B cell (primary cell): Measurements from ENCODE around the gene MAPKAP1. TPM values are rescaled to one million over a fixed set of nuclear protein-coding genes. Genes with fewer than 3 reads are reported as not detected.

ENCODE experiments used
- ATAC-seq: fragments of 200-7000 bp; cut with Tn5 transposase; one replicate; pipeline ENCODE4 v1.10.0; 2021; ENCODE audit warnings: low read depth, mild to moderate bottlenecking, moderate number of reproducible peaks, moderate library complexity
- CTCF ChIA-PET: fragments of 350-600 bp; sonication (Branson Sonifier 250); formaldehyde crosslinking; loops from one replicate; lab custom pipeline; 2021; ENCODE audit warnings: antibody characterized with exemption, inconsistent platforms; lab: Charles Lee
- POLR2A ChIA-PET: fragments of 350-600 bp; sonication (Branson Sonifier 250); formaldehyde crosslinking; loops from one replicate; lab custom pipeline; 2021; ENCODE audit warnings: antibody characterized with exemption; lab: Charles Lee
- DNase-seq: peaks from one replicate; pipeline ENCODE4 v3.0.0; 2013
- H2AFZ ChIP-seq: 2 replicates; pipeline ENCODE4 v1.6.1; 2012; ENCODE audit warnings: mild to moderate bottlenecking, low read depth, low read length; ENCODE audit not compliant: insufficient read depth, poor library complexity, severe bottlenecking
- H3K27ac ChIP-seq, 2 donors: 1 replicate in 1 of 2; 2 replicates in 1 of 2; pipeline ENCODE4 v1.5.1; 2012 to 2013; ENCODE audit warnings: low read length in 2 of 2, mild to moderate bottlenecking in 2 of 2, moderate library complexity in 1 of 2
- H3K27me3 ChIP-seq, 4 experiments: fragments of 200-600 bp in 1 of 4; sonication (generic) in 1 of 4; replicated peaks in 1 of 4; 1 replicate in 2 of 4; 2 replicates in 2 of 4; pipeline versions ENCODE4 v1.6.1 to v1.7.0; 2013 to 2016; ENCODE audit warnings: low read length in 3 of 4, mild to moderate bottlenecking in 2 of 4, mixed read lengths in 1 of 4, moderate library complexity in 1 of 4; ENCODE audit not compliant: insufficient read depth in 4 of 4, control insufficient read depth in 3 of 4; ENCODE audit errors: control extremely low read depth in 1 of 4
- H3K36me3 ChIP-seq, 2 experiments: replicated peaks in 1 of 2; 1 replicate in 1 of 2; 2 replicates in 1 of 2; pipeline versions ENCODE4 v1.6.1 to v1.7.1; 2013; ENCODE audit warnings: low read length in 1 of 2; ENCODE audit not compliant: insufficient read depth in 2 of 2, control insufficient read depth in 1 of 2; ENCODE audit errors: control extremely low read depth in 1 of 2, extremely low read depth in 1 of 2
- H3K4me1 ChIP-seq, 2 donors: fragments of 200-600 bp in 1 of 2; sonication (generic) in 1 of 2; 1 replicate in 1 of 2; 2 replicates in 1 of 2; pipeline versions ENCODE4 v1.5.1 to v1.6.1; 2013 to 2017; ENCODE audit warnings: low read length in 2 of 2; ENCODE audit not compliant: control insufficient read depth in 2 of 2, insufficient read depth in 2 of 2
- H3K4me2 ChIP-seq: replicated peaks from 2 replicates; pipeline ENCODE3; 2012; ENCODE audit warnings: mild to moderate bottlenecking, low read depth, low read length; ENCODE audit not compliant: poor library complexity, severe bottlenecking
- H3K4me3 ChIP-seq, 5 experiments: fragments of 200-600 bp in 1 of 5; sonication (generic) in 1 of 5; 1 replicate in 3 of 5; 2 replicates in 2 of 5; pipeline versions ENCODE4 v1.5.1 to v1.7.0; 2011 to 2016; ENCODE audit warnings: low read length in 4 of 5, mild to moderate bottlenecking in 4 of 5, low read depth in 2 of 5, control low read depth in 1 of 5, moderate library complexity in 1 of 5; ENCODE audit not compliant: insufficient read depth in 1 of 5; ENCODE audit errors: control extremely low read depth in 1 of 5, extremely low read depth in 1 of 5
- H3K79me2 ChIP-seq: fragments of 200-600 bp; sonication (generic); one replicate; pipeline ENCODE4 v1.6.0; 2016; ENCODE audit warnings: low read length; ENCODE audit not compliant: control insufficient read depth, insufficient read depth
- H3K9ac ChIP-seq: fragments of 200-600 bp; sonication (generic); 2 replicates; pipeline ENCODE4 v1.6.1; 2017; ENCODE audit warnings: mild to moderate bottlenecking, low read length, moderate library complexity
- H3K9me3 ChIP-seq, 3 donors: one replicate each; pipeline versions ENCODE4 v1.6.1 to v1.7.1; 2013; ENCODE audit warnings: low read length in 2 of 3; ENCODE audit not compliant: control insufficient read depth in 2 of 3, insufficient read depth in 1 of 3; ENCODE audit errors: control extremely low read depth in 1 of 3
- H4K20me1 ChIP-seq: 2 replicates; pipeline ENCODE4 v1.6.0; 2012; ENCODE audit warnings: mild to moderate bottlenecking, low read length; ENCODE audit not compliant: insufficient read depth, control insufficient read depth, poor library complexity, severe bottlenecking
- H3K27ac Mint-ChIP-seq: one replicate; pipeline ENCODE4 v1.8.0; 2021; ENCODE audit warnings: mixed read lengths
- H3K27me3 Mint-ChIP-seq: one replicate; pipeline ENCODE4 v1.8.0; 2021; ENCODE audit warnings: mixed read lengths
- H3K4me1 Mint-ChIP-seq: one replicate; pipeline ENCODE4 v1.8.0; 2021; ENCODE audit warnings: mixed read lengths
- H3K4me3 Mint-ChIP-seq: one replicate; pipeline ENCODE4 v1.8.0; 2021; ENCODE audit warnings: mixed read lengths
- H3K9me3 Mint-ChIP-seq: one replicate; pipeline ENCODE4 v1.8.0; 2022; ENCODE audit warnings: mixed read lengths; ENCODE audit not compliant: insufficient read depth
- CTCF ChIP-seq: fragments of 200-600 bp; IDR thresholded peaks from one replicate; pipeline ENCODE4 v1.8.0; 2022; ENCODE audit warnings: antibody characterized with exemption, mild to moderate bottlenecking
- EZH2 ChIP-seq: IDR thresholded peaks from 2 replicates; pipeline ENCODE4 v1.6.1; 2012; ENCODE audit warnings: borderline replicate concordance, low read depth, mild to moderate bottlenecking, moderate library complexity, low read length; ENCODE audit not compliant: insufficient read depth, poor library complexity, severe bottlenecking
- WGBS: methylation state at CpG from one replicate; pipeline ENCODE4 v1.1.5; 2013; ENCODE audit warnings: missing lambda C conversion rate; ENCODE audit not compliant: insufficient coverage; 5-methylcytosine and 5-hydroxymethylcytosine counted together
- intact Hi-C: fragments of 100-400 bp; cut with micrococcal nuclease; formaldehyde crosslinking; loops from one replicate; pipeline ENCODE4 v1.10.0; 2022
- polyA plus RNA-seq: library from polyadenylated mRNA; depleted of rRNA; stranded (reverse); fragments of >200 nt; gene quantifications from 2 replicates; pipeline ENCODE4 v1.2.3, GENCODE V29; 2012
- total RNA-seq, 2 donors: library from RNA; stranded (reverse); fragments of 120-200 nt in 1 of 2; gene quantifications; 1 replicate in 1 of 2; 2 replicates in 1 of 2; pipeline versions ENCODE4 v1.2.3 to v1.2.4, GENCODE V29; 2013 to 2022

Gene MAPKAP1
- total and polyA plus RNA-seq, 2 donors (not counting 1 experiment from before 2014, with no cell fraction given): 51.6 to 62.4 TPM

GRCh38 chr9:125391704-125392103 is 315.3 kb downstream of the MAPKAP1 start:
- H3K9me3 Mint-ChIP-seq: no peaks in the 10 kb centered on the region
- TF ChIP-seq EZH2 (no peak), CTCF (no peak)

DNA sequence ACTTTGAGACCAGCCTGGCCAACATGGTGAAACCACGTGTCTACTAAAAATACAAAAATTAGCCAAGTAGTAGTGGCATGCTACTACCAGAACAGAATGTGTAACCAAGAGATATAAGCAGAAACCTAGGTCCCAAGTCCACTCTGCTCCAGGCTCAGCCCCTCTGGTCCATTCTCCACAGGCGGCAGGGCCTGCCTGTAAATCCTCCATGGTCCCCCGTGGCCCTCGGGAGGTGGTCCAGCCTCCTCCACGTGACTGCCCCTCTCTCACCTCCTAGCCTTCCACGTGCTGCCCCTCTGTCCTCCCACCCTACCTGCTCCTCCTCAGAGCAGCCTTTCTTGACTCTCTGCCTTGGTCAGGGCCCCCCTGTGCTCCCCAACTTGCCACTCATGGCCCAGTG is 318.0 kb downstream of the MAPKAP1 start:
- no peak overlapping the region for H3K4me3 ChIP-seq
- no peaks in the 10 kb centered on the region for H3K4me1 Mint-ChIP-seq
- intact Hi-C loops: no loop called here
- no peaks in the 10 kb centered on the region for H3K9me3 ChIP-seq
- no peak overlapping the region for H3K4me3 Mint-ChIP-seq
- H3K36me3 ChIP-seq: no peaks in the 10 kb centered on the region
- no peak overlapping the region for H3K9ac ChIP-seq
- no peaks in the 10 kb centered on the region for H3K4me1 ChIP-seq
- peaks cover 4% of the 10 kb centered on the region for H3K27me3 Mint-ChIP-seq
- H2AFZ ChIP-seq: no peak overlapping the region
- POLR2A ChIA-PET: no interaction called here
- H3K27ac Mint-ChIP-seq: no peak overlapping the region
- H3K27ac ChIP-seq: no peak overlapping the region
- TF ChIP-seq CTCF (no peak), EZH2 (no peak)
- no peak for DNase-seq
- H3K9me3 Mint-ChIP-seq: no peaks in the 10 kb centered on the region
- ATAC-seq: no peak
- no peaks in the 10 kb centered on the region for H3K79me2 ChIP-seq
- no peaks in the 10 kb centered on the region for H4K20me1 ChIP-seq
- WGBS: 83% methylated on average over 5 of the region's 6 CpGs
- H3K4me2 ChIP-seq: no peak overlapping the region
- no peaks in the 10 kb centered on the region for H3K27me3 ChIP-seq
- CTCF ChIA-PET: no interaction called here

More at GRCh38 chr9:125391704-125392103, 315.3 kb downstream of the MAPKAP1 start:
- Histone ChIP-seq H3K79me2 (no peaks in the 10 kb centered on the region), H3K27me3 (no peaks in the 10 kb centered on the region), H3K4me1 (no peaks in the 10 kb centered on the region), H2AFZ (no peak overlapping the region), H3K4me3 (no peak overlapping the region), H3K9ac (no peak overlapping the region), H3K36me3 (no peaks in the 10 kb centered on the region), H3K4me2 (no peak overlapping the region), H4K20me1 (no peaks in the 10 kb centered on the region), H3K27ac (no peak overlapping the region), H3K9me3 (no peaks in the 10 kb centered on the region)
- no peak for ATAC-seq
- DNase-seq: no peak
- H3K27me3 Mint-ChIP-seq: peaks cover 4% of the 10 kb centered on the region
- WGBS: 94% methylated on average over 3 of the region's 6 CpGs
- CTCF ChIA-PET: no interaction called here
- no peaks in the 10 kb centered on the region for H3K4me1 Mint-ChIP-seq
- POLR2A ChIA-PET: interaction anchor here (0.6 kb wide), 1 partner anchor 29 kb away, joined by 3 read pairs; no protein-coding TSS in a partner anchor
- intact Hi-C loops: no loop called here
- no peak overlapping the region for H3K27ac Mint-ChIP-seq
- H3K4me3 Mint-ChIP-seq: no peak overlapping the region
